ENCODE data around the gene PDAP1. TPM values are rescaled to one million over a fixed set of nuclear protein-coding genes. Genes with fewer than 3 reads are reported as not detected.

Gene PDAP1, protein sequence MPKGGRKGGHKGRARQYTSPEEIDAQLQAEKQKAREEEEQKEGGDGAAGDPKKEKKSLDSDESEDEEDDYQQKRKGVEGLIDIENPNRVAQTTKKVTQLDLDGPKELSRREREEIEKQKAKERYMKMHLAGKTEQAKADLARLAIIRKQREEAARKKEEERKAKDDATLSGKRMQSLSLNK
- 40.3 and 124 TPM in 2 replicates for total RNA-seq (2012; rRNA removed)
- 123 and 193 TPM in 2 replicates for polyA plus RNA-seq (2012; rRNA removed)
- 86.2 and 146 TPM in 2 replicates for polyA plus RNA-seq (2012; cell fraction: cytosol; rRNA removed)
- polyA plus RNA-seq (2012; cell fraction: nucleus; rRNA removed; ENCODE audit: low replicate concordance): 22.9 and 59.0 TPM in 2 replicates
- percentile 94 among the genes with signal in this experiment for Bru-seq, nascent RNA
- BruChase-seq, experiment 1, labeled RNA remaining after a 6-hour chase: percentile 95 among the genes with signal in this experiment
- percentile 91 among the genes with signal in this experiment for BruChase-seq, experiment 2, labeled RNA remaining after a 2-hour chase
- long read RNA-seq, transcript PDAP1-201 (6 exons, 2,546 nt): major isoform, 49 of 75 reads
- long read RNA-seq, partial matches to known transcripts: 6 of 75 reads
- long read RNA-seq, other reads (novel, unspliced or antisense): 20 of 75 reads

DNA sequence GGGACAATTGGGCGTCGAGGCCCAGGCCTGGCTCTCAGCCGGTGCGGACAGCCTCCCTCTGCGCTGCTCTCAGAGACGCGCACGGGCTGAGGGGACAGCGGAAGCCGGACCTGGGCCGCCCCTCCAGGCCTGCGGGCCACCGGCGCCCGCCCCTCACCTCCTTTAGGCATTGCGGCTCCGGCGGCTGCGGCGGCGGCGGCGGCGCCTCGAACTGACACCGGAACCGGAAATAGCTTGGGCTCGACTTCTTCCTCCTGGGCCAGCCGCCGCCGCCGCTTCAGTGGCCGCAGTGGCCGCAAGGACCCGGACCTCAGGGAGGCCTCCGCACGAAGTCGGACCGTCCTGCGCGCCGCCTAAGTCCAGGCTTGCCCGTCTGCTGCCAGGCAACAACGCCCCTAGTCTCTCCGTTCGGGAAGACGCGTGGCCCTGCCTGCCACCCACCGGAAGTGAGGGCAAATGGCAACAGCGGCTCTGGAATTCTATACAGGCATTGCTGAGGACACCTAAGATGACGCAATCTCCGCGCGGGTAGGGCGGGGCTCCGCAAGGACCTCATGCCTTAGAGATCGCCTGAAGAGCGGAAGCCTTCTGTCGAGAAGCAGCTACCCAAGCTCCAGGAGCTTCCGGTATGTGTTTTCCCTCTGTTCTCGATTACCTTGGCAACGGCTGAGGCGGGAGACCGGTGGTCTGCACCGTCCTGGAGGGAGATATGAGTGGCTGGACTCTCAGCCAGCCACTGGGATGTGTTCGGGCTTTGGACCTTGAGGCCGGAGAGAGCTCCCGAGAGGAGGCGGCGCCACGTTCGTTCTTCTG lies at the start of gene PDAP1, which contains the start of gene BUD31:
PDAP1 (minus strand) TSS at position 219 of the 813 bp plus-strand sequence; CDS start at position 170, 49 bp downstream.
BUD31 (plus strand) TSS at position 591 of the 813 bp plus-strand sequence. CDS start 2,124 bp downstream, outside the sequence.
- H4K91ac ChIP-seq (ENCODE audit: insufficient read depth, low read depth, low read length): peak within 1 kb of the TSS; percentile 100
- no peaks in the 10 kb centered on the region for H3K9me3 ChIP-seq (ENCODE audit: control insufficient read depth, insufficient read depth, low read length)
- peak within 1 kb of the TSS; percentile 99 for H3K4ac ChIP-seq (ENCODE audit: low read depth, low read length)
- WGBS, 2 experiments (ENCODE audit: extremely low coverage in 2 of 2, insufficient read length in 1 of 2): 0% methylated on average over 56 of the region's 72 CpGs; no CpG with 5 or more reads in 1 of the 2 experiments
- peaks cover 20 to 62% of the 10 kb centered on the region in 2 experiments for H3K79me1 ChIP-seq (ENCODE audit: low read depth in 1 of 2, low read length in 2 of 2)
- peaks cover 12% of the 10 kb centered on the region for H3K9me1 ChIP-seq (ENCODE audit: insufficient read depth, low read length)
- H3K9ac ChIP-seq (ENCODE audit: low read depth, low read length): peak within 1 kb of the TSS; percentile 98
- CTCF ChIA-PET: interaction anchor here (0.6 kb wide), 1 partner anchor 12 kb away, joined by 4 read pairs; no protein-coding TSS in a partner anchor
- peaks cover 56% of the 10 kb centered on the region for H4K20me1 ChIP-seq (ENCODE audit: insufficient read depth, low read length)
- H2BK5ac ChIP-seq (ENCODE audit: low read depth, low read length, poor library complexity, severe bottlenecking): peak within 1 kb of the TSS; percentile 100
- H3K27me3 ChIP-seq (ENCODE audit: control insufficient read depth, insufficient read depth, low read length): no peaks in the 10 kb centered on the region
- peak within 1 kb of the TSS; percentile 100 for H2AFZ ChIP-seq (replicated peaks; ENCODE audit: low read length, poor library complexity)
- H3K56ac ChIP-seq (ENCODE audit: extremely low read depth, insufficient read depth, low read length): peak within 1 kb of the TSS; percentile 100
- intact Hi-C loops (cut with micrococcal nuclease) (no loop called here), dilution Hi-C loops (cut with HindIII; ENCODE audit: low sequenced_read_pairs, unreplicated experiment) (no loop called here), in situ Hi-C loops (cut with MboI; ENCODE audit: low sequenced_read_pairs) (no loop called here)
- peaks cover 30% of the 10 kb centered on the region for H3K36me3 ChIP-seq (ENCODE audit: control insufficient read depth, insufficient read depth, low read length)
- H4K5ac ChIP-seq (ENCODE audit: low read depth, low read length): peak within 1 kb of the TSS; percentile 73
- ATAC-seq (ENCODE audit: low read depth) (peak; percentile 89), DNase-seq (peak; percentile 95)
- POLR2A ChIA-PET (ENCODE audit: unreplicated experiment): interaction anchor here (0.5 to 1.4 kb wide), 7 partner anchors 9 to 249 kb away, joined by 3 to 5 read pairs (median 4); partner anchors contain the start of genes CPSF4 and PTCD1
- peak within 1 kb of the TSS; percentile 90; the same call in 1 of the 2 replicates for H2BK20ac ChIP-seq (ENCODE audit: low read depth, low read length)
- no TSS peak for BruUV-seq (replicated peaks)
- peak within 1 kb of the TSS; percentile 99 for H2BK120ac ChIP-seq (ENCODE audit: low read depth, low read length)
- H4K8ac ChIP-seq (ENCODE audit: low read depth in 2 of 2, low read length in 2 of 2): peak within 1 kb of the TSS; percentile 95 to 99
- peak within 1 kb of the TSS; percentile 96 for H3K4me2 ChIP-seq (ENCODE audit: low read depth, low read length)
- H2AK5ac ChIP-seq (ENCODE audit: low read depth, low read length): peak within 1 kb of the TSS; percentile 97
- H3K4me3 ChIP-seq (ENCODE audit: insufficient read depth, low read depth, low read length): peak within 1 kb of the TSS; percentile 57
- H2AK9ac ChIP-seq (replicated peaks; ENCODE audit: low read depth, low read length, poor library complexity): peak within 1 kb of the TSS; percentile 100
- H3K23ac ChIP-seq (ENCODE audit: low read depth, low read length): peak within 1 kb of the TSS; percentile 97
- peak within 1 kb of the TSS; percentile 99 for H3K14ac ChIP-seq (replicated peaks; ENCODE audit: low read depth, low read length)
- H3K4me1 ChIP-seq (ENCODE audit: control insufficient read depth, insufficient read depth, low read length): peaks cover 8% of the 10 kb centered on the region; the same call in 1 of the 2 replicates
- peak within 1 kb of the TSS; percentile 100; the same call in 2 of the 3 replicates for H2BK15ac ChIP-seq (ENCODE audit: low read depth, low read length)
- peak within 1 kb of the TSS; percentile 95 for H3K18ac ChIP-seq (ENCODE audit: low read depth, low read length)
- peak within 1 kb of the TSS; percentile 99 for H3K27ac ChIP-seq (ENCODE audit: insufficient read depth, low read length)
- TF ChIP-seq CHD1 (IDR thresholded peaks at IDR 0.05; ENCODE audit: low read depth, low read length) (peak; percentile 36; the same call in 1 of the 2 replicates), RFX5 (IDR thresholded peaks at IDR 0.05; ENCODE audit: low read depth, low read length) (no peak), SMC3 (IDR thresholded peaks at IDR 0.05; ENCODE audit: low read depth, low read length) (no peak), BHLHE40 (IDR thresholded peaks at IDR 0.05; ENCODE audit: low read depth, low read length) (no peak), MAZ (IDR thresholded peaks at IDR 0.05; ENCODE audit: borderline replicate concordance, low read depth, low read length) (peak; percentile 43; the same call in 1 of the 2 replicates), NFE2L2 (IDR thresholded peaks at IDR 0.05; ENCODE audit: low read depth, low read length) (no peak), POLR2A (IDR thresholded peaks at IDR 0.05; ENCODE audit: low read depth, low read length) (peak; percentile 95), RAD21 (IDR thresholded peaks at IDR 0.05; ENCODE audit: low read length) (no peak), MAFK (IDR thresholded peaks at IDR 0.05; ENCODE audit: low read depth, low read length) (no peak), MXI1 (IDR thresholded peaks at IDR 0.05; ENCODE audit: borderline replicate concordance, low read depth, low read length) (peak; percentile 62), CEBPB (IDR thresholded peaks at IDR 0.05; ENCODE audit: low read depth, low read length) (peak; percentile 100), RCOR1 (IDR thresholded peaks at IDR 0.05; ENCODE audit: insufficient replicate concordance, low read length) (peak; percentile 10)
- TF ChIP-seq, protein P1, sequence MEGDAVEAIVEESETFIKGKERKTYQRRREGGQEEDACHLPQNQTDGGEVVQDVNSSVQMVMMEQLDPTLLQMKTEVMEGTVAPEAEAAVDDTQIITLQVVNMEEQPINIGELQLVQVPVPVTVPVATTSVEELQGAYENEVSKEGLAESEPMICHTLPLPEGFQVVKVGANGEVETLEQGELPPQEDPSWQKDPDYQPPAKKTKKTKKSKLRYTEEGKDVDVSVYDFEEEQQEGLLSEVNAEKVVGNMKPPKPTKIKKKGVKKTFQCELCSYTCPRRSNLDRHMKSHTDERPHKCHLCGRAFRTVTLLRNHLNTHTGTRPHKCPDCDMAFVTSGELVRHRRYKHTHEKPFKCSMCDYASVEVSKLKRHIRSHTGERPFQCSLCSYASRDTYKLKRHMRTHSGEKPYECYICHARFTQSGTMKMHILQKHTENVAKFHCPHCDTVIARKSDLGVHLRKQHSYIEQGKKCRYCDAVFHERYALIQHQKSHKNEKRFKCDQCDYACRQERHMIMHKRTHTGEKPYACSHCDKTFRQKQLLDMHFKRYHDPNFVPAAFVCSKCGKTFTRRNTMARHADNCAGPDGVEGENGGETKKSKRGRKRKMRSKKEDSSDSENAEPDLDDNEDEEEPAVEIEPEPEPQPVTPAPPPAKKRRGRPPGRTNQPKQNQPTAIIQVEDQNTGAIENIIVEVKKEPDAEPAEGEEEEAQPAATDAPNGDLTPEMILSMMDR (conservative IDR thresholded peaks at IDR 0.05; ENCODE audit: low read depth, low read length): no peak

Data from IMR-90 (cell line).